NCI-H748 (cell line): ENCODE measurements around the gene AKNA.

ENCODE experiments used
- DNase-seq: peaks from one replicate; lab custom pipeline; 2025; ENCODE audit not compliant: unreplicated experiment; lab: John Stamatoyannopoulos, UW

The AKNA gene

GRCh38 chr9:114308361-114308950 lies 79.3 kb downstream of the AKNA start:
- no peak for DNase-seq

- no peak for DNase-seq
These were observed 79.9 kb downstream of the AKNA start for GRCh38 chr9:114307899-114308267.

- no peak for DNase-seq
These were observed 83.2 kb downstream of the AKNA start for GRCh38 chr9:114304416-114305188.

- DNase-seq: no peak
These were observed 83.8 kb downstream of the AKNA start for GRCh38 chr9:114303977-114304376.

- DNase-seq: no peak
These were observed 84.2 kb downstream of the AKNA start for GRCh38 chr9:114303571-114303970.

- DNase-seq: no peak
These were observed 85.1 kb downstream of the AKNA start for GRCh38 chr9:114302727-114303126.

GRCh38 chr9:114301798-114302565 lies 85.8 kb downstream of the AKNA start:
- DNase-seq: no peak

- no peak for DNase-seq
These were observed 86.7 kb downstream of the AKNA start for GRCh38 chr9:114300846-114301797.

- no peak for DNase-seq
These were observed 87.5 kb downstream of the AKNA start for GRCh38 chr9:114300153-114300845.

- DNase-seq: no peak
These were observed 88.3 kb downstream of the AKNA start for GRCh38 chr9:114299286-114300152.

- DNase-seq: no peak
These were observed 91.4 kb downstream of the AKNA start for GRCh38 chr9:114296338-114296737.

GRCh38 chr9:114294664-114295063 lies 93.1 kb downstream of the AKNA start:
- DNase-seq: no peak

GRCh38 chr9:114291886-114292590 lies 95.7 kb downstream of the AKNA start:
- DNase-seq: no peak

GRCh38 chr9:114291064-114291474 lies 96.7 kb downstream of the AKNA start:
- peak; percentile 58 for DNase-seq

- DNase-seq: no peak
These were observed 97.2 kb downstream of the AKNA start for GRCh38 chr9:114290561-114290986.

- DNase-seq: no peak
These were observed 98.0 kb downstream of the AKNA start for GRCh38 chr9:114289571-114290481.

- no peak for DNase-seq
These were observed 98.7 kb downstream of the AKNA start for GRCh38 chr9:114289106-114289505.
